ENCODE data around the gene DMD.

GRCh38 chrX:32084757-32085156 is 1126.6 kb downstream of the DMD start:
- TF ChIP-seq ZFX (IDR thresholded peaks at IDR 0.05) (no peak), CTCF (conservative IDR thresholded peaks at IDR 0.05) (no peak)

All from C4-2B (cell line).